ENCODE data around the gene TJP3. TPM values are rescaled to one million over a fixed set of nuclear protein-coding genes. Genes with fewer than 3 reads are reported as not detected.

TJP3 gene
- total RNA-seq, 4 donors from 2014 or later = 93.3 to 364 (median 286) TPM

DNA sequence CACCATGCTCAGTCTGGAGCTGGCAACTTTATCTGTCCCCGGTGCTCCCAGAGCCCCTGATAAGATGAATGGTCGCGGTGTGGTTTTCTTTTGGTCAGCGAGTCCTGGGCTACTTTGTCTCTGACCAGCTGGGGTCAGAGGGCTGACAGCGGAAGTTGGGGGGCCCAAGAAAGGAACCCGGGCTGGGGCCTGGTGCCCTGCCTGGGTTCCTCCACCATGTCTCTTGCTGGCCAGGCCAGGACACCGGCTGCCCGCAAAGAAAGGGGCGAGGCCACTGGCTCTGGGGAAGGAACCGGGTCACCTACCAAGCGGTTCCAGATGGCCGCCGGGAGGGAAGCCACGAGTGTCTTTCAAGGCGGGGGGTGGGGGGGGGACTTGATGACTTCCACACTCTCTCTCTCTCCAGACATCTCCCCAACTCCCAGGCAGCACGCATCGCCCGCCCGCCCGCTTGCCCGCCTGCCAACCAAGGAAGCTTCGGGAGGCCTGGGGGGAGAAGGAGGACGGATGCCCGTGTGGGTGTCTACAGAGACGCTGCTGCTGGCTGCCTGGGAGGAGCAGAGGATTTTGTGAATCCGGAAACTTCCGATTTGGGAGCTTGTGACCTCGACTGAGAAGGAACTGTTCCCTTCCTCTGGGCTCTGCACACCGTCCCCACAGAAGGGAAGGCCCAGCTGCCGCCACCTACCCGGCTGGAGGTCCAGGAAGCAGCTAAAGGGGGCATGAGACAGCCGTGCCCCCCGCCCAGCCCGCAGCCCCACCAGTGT, 9.0 kb upstream of the TJP3 start:
- Histone ChIP-seq H3K27me3 (no peaks in the 10 kb centered on the region), H3K9me3 (no peaks in the 10 kb centered on the region), H3K4me3 (peak overlapping the region; percentile 90 to 98 (median 94)), H3K4me1 (peaks cover 0 to 17% (median 10%) of the 10 kb centered on the region in 4 donors), H3K36me3 (no peaks in the 10 kb centered on the region), H3K27ac (peak overlapping the region; percentile 67 to 82 (median 77))
- TF ChIP-seq, protein P1, sequence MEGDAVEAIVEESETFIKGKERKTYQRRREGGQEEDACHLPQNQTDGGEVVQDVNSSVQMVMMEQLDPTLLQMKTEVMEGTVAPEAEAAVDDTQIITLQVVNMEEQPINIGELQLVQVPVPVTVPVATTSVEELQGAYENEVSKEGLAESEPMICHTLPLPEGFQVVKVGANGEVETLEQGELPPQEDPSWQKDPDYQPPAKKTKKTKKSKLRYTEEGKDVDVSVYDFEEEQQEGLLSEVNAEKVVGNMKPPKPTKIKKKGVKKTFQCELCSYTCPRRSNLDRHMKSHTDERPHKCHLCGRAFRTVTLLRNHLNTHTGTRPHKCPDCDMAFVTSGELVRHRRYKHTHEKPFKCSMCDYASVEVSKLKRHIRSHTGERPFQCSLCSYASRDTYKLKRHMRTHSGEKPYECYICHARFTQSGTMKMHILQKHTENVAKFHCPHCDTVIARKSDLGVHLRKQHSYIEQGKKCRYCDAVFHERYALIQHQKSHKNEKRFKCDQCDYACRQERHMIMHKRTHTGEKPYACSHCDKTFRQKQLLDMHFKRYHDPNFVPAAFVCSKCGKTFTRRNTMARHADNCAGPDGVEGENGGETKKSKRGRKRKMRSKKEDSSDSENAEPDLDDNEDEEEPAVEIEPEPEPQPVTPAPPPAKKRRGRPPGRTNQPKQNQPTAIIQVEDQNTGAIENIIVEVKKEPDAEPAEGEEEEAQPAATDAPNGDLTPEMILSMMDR (IDR thresholded peaks at IDR 0.05) = no peak
- no peak for TF ChIP-seq POLR2A (IDR thresholded peaks at IDR 0.05)
- peak in 1 of 3 donors; percentile 61 for DNase-seq

DNA sequence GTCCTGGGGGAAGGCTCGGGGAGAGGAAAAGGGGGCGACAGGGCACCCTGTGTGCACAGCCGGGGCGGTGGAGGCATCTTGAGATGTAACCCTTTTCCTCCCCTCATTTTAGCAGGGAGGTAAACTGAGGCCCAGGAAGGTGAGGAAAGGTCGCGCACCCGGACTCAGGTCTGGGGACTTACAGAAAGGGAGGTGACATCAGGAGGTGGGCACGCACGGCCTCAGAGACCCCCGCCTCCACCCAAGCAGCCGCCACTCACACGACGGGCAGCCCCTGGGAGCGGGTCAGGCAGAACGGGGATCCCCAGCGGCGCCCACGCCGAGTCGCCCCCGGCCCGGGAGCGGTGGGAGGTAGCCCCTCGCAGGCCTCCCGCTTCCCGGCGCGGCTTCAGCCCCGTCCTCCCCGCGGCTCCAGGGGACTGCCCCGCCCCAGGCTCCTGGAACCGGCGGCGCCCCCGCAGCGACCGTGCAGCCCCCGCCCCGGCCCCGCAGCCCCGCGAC, 8.4 kb upstream of the TJP3 start:
- no peaks in the 10 kb centered on the region for H3K9me3 ChIP-seq
- H3K27me3 ChIP-seq = no peaks in the 10 kb centered on the region
- peak overlapping the region; percentile 90 to 98 (median 94) for H3K4me3 ChIP-seq
- DNase-seq = no peak
- no peak for TF ChIP-seq POLR2A (IDR thresholded peaks at IDR 0.05)
- TF ChIP-seq, protein P1 (IDR thresholded peaks at IDR 0.05) = no peak
- no peaks in the 10 kb centered on the region for H3K36me3 ChIP-seq
- H3K27ac ChIP-seq = peak overlapping the region; percentile 67 to 82 (median 77)
- peaks cover 0 to 17% (median 10%) of the 10 kb centered on the region in 4 donors for H3K4me1 ChIP-seq

DNA sequence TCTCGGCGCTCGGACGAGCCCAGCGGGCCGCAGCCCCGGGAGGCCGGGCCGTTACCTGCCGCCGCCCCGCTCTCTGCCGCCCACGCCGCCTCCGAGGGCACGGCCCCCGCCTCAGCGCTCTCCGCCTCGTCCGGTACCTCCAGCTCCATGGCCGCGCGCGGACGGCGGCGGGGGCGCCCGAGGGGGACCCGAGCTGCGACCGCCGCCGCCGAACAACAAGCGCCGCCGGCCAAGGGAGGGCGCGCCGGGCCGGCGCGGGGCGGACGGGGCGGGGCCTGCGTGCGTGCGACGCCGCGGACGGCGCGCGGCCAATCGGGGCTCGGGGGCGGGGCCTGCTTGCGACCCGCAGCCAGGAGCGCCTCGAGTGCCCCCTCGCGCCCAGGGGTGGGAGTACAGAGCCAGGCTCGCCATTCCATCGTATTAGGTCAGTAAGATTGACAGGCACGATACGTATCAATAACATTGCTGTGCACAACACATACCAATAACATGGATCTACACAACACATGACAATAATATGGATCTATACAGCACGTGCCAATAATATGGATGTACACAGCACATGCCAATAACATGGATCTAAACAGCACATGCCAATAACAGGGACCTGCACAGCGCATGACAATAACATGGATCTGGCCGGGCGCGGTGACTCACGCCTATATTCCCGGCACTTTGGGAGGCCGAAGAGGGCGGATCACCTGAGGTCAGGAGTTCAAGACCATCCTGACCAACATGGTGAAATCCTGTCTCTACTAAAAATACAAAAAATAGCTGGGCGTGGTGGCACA, 7.7 kb upstream of the TJP3 start, which contains the start of gene PIP5K1C:
Gene PIP5K1C, minus strand, starts transcription at position 227 of the 791 bp plus-strand sequence. Its CDS starts 78 bp downstream, at position 149.
- H3K4me1 ChIP-seq = peaks cover 0 to 17% (median 10%) of the 10 kb centered on the region in 4 donors
- TF ChIP-seq, protein P1 (IDR thresholded peaks at IDR 0.05) = peak; percentile 69 to 95 (median 89)
- TF ChIP-seq POLR2A (IDR thresholded peaks at IDR 0.05) = peak in 1 of 2 donors; percentile 40
- no peaks in the 10 kb centered on the region for H3K9me3 ChIP-seq
- no peaks in the 10 kb centered on the region for H3K36me3 ChIP-seq
- peak within 1 kb of the TSS; percentile 90 to 98 (median 94) for H3K4me3 ChIP-seq
- H3K27me3 ChIP-seq = no peaks in the 10 kb centered on the region
- DNase-seq = peak; percentile 89 to 96 (median 96)
- H3K27ac ChIP-seq = peak within 1 kb of the TSS; percentile 67 to 82 (median 77)

DNA sequence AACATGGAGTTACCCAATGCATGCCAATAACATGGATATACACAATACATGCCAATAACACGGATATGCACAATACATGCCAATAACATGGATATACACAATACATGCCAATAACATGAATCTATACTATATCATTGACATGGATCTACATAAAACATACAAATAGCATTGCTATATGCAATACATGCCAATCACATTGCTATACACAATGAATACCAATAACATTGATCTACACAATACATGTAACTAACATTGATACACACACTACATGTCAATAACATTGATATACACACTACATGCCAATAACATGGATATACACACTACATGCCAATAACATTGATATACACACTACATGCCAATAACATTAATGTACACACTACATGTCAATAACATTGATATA, 7.0 kb upstream of the TJP3 start:
- TF ChIP-seq POLR2A (IDR thresholded peaks at IDR 0.05) = no peak
- TF ChIP-seq, protein P1 (IDR thresholded peaks at IDR 0.05) = no peak
- H3K27ac ChIP-seq = no peak overlapping the region
- peaks cover 0 to 20% (median 10%) of the 10 kb centered on the region in 4 donors for H3K4me1 ChIP-seq
- no peak overlapping the region for H3K4me3 ChIP-seq
- H3K27me3 ChIP-seq = no peaks in the 10 kb centered on the region
- H3K36me3 ChIP-seq = no peaks in the 10 kb centered on the region
- DNase-seq = no peak
- H3K9me3 ChIP-seq = no peaks in the 10 kb centered on the region

DNA sequence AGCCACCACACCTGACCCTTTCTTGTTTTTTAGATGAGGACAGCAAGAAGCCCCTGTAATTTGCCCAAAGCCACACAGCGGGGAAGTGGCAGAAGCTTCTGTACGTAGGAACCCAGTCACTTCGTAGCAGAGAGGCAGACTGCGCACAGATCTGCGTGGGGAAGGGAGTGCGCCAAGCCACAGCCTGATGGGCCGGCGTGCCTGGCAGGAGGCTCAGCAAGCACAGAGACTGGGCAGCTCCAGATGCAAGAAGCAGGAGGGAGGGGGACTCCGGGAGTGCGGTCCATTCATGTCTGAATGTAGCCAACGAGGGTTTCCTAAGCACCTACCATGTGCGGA, 347 bp upstream of the TJP3 start:
- TF ChIP-seq, protein P1 (IDR thresholded peaks at IDR 0.05) = no peak
- TF ChIP-seq POLR2A (IDR thresholded peaks at IDR 0.05) = no peak
- no peak for DNase-seq
- H3K4me3 ChIP-seq = peak overlapping the region in 2 of 4 donors; percentile 61 to 84
- H3K4me1 ChIP-seq = peaks cover 0 to 14% (median 0%) of the 10 kb centered on the region in 4 donors
- no peaks in the 10 kb centered on the region for H3K27me3 ChIP-seq
- no peaks in the 10 kb centered on the region for H3K36me3 ChIP-seq
- no peaks in the 10 kb centered on the region for H3K9me3 ChIP-seq
- H3K27ac ChIP-seq = peak overlapping the region in 3 of 4 donors; percentile 85 to 99 (median 96)
